GM19438 (cell line): ENCODE data around the gene SEZ6L2.

Source experiments
- ATAC-seq: cut with Tn5 transposase; IDR thresholded peaks from one replicate; pipeline ENCODE4 v1.9.1; 2021; ENCODE audit warnings: low read depth; ENCODE audit not compliant: unreplicated experiment

Gene SEZ6L2

DNA sequence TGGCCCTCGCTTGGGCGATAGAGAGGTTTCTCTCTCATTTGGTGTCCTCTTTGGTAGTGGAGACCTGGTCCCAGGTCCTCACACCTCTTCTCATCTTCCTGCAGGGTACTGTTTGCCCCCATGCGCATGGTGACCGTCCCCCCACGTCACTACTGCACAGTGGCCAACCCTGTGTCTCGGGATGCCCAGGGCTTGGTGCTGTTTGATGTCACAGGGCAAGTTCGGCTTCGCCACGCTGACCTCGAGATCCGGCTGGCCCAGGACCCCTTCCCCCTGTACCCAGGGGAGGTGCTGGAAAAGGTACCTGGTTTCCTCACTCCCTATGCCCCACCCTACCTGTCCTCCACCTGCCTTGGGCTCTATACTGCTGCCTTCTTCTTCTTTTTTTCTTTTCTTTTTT lies 68.6 kb downstream of the SEZ6L2 start:
- no peak for ATAC-seq

DNA sequence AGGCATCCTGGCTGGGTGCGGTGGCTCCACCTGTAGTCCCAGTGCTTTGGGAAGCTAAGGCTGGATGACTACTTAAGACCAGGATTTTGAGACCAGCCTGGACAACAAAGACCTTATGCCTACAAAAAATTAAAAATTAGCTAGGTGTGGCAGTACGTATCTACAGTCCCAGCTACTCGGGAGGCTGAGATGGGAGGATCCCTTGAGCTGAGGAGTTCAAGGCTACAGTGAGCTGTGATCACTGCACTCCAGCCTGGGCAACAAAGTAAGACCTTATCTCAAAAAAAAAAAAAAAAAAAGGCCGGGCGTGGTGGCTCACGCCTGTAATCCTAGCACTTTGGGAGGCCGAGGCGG lies 73.0 kb downstream of the SEZ6L2 start:
- no peak for ATAC-seq

DNA sequence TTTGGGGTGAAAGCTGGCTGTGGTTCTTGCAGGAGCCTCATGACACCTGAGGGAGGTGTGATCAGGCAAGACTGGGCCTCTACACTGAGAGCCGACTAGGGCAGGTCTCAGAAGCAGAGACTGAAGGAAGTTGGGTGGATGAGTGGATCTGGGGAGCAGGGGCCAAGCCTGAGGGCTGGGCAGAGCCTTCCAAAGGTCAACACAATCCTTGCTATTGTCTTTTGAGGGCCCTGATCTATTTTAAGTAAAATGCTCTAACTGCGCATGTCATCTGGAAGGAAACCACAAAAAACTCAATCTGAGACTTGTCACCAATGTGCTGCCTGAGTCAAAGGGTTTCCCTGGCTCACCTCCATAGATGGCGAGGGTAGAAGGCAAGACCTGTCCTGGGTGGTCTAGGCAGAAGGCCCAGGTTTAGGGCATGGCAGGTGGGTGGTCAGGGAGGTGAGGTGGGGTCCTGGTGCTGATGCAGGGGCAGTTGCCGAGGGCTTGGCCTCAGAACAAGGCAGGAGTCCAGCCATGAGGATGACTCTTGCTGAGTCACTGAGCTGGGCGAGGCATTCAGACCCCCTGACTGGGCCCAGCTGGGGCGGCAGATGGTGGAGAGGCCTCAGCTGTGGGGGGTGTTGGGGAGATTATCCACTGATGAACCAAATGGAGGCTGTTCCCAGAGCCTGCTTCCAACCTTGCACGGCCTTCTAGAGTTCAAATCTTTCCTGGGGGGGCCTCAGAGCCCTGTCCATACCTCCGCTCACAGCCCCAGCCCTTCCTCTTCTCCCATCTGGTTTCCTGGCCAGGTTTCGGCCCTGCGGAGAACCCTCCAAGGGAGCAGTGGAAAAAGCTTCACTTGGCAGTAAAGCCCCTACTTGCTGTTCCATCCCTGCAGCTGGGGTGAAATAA lies 74.0 kb downstream of the SEZ6L2 start:
- ATAC-seq, result no peak

DNA sequence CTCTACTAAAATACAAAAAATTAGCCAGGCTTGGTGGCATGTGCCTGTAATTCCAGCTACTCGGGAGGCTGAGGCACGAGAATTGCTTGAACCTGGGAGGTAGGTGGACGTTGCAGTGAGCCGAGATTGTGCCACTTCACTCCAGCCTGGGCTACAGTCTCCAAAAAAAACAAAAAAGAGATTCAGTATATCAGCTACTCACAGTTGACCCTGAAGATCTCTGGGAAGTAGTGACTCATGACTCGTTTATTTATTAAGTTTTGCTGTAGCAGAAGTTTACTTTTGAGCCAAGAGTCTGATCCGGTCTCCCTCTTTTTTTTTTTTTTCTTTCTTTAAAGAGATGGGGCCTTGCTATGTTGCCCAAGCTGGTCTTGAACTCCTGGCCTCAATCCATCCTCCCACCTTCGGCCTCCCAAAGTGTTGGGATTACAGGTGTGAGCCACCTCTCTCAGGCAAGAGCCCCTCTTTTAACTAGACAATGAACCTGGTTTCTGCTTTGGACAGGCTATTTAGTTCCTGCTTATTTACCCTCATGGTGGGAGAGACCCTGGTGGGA lies 74.7 kb downstream of the SEZ6L2 start:
- no peak for ATAC-seq

DNA sequence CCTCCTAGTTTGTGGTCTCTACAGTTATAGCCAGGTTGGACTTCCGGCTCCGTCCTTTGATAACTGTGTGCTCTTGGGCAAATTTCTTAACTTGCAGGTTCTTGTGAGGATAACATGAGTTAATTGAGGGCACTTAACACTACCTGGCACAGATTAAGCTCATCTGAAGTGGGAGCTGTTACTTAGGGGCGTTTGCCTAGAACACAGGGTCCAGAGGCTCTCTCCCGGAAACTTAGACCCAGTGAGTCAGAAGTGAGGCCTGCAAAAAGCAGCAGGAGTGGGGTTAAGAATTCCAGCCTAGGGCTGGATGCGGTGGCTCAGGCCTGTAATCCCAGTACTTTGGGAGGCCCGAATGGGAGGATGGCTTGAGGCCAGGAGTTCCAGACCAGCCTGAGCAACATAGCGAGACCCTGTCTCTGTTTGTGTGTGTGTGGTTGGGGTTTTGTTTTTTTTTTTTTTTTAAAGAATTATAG lies 77.7 kb downstream of the SEZ6L2 start:
- ATAC-seq, result no peak
